Esophagus squamous epithelium (tissue), 5 donors: Measurements from ENCODE around the gene TAS2R7. TPM values are rescaled to one million over a fixed set of nuclear protein-coding genes. Genes with fewer than 3 reads are reported as not detected.

Experiments used
- DNase-seq: peaks from one replicate; lab custom pipeline; 2025; lab: John Stamatoyannopoulos, UW
- H3K27ac ChIP-seq, 4 donors: fragments of 200-600 bp; sonication (generic); one replicate each; pipeline ENCODE4 v1.5.1; 2016 to 2019; ENCODE audit warnings: mild to moderate bottlenecking in 1 of 4
- H3K27me3 ChIP-seq, 4 donors: fragments of 200-600 bp; sonication (generic); 1 replicate in 3 of 4; 2 replicates in 1 of 4; pipeline versions ENCODE4 v1.5.1 to v1.6.0; 2017 to 2021; ENCODE audit warnings: antibody characterized with exemption in 1 of 4
- H3K36me3 ChIP-seq, 3 donors: fragments of 200-600 bp; sonication (generic); one replicate each; pipeline ENCODE4 v1.5.1; 2016 to 2019
- H3K4me1 ChIP-seq, 3 donors: fragments of 200-600 bp; sonication (generic); one replicate each; pipeline ENCODE4 v1.5.1; 2017 to 2019
- H3K4me3 ChIP-seq, 4 donors: fragments of 200-600 bp; sonication (generic); 1 replicate in 3 of 4; 2 replicates in 1 of 4; pipeline ENCODE4 v1.5.1; 2016 to 2019; ENCODE audit warnings: mild to moderate bottlenecking in 2 of 4, moderate library complexity in 1 of 4
- H3K9me3 ChIP-seq, 3 donors: fragments of 200-600 bp; sonication (generic); one replicate each; pipeline ENCODE4 v1.5.1; 2016 to 2019
- POLR2A ChIP-seq, 4 donors: fragments of 450-650 bp; IDR thresholded peaks; one replicate each; pipeline ENCODE4 v1.6.1; 2017; ENCODE audit warnings: antibody characterized with exemption in 4 of 4, mild to moderate bottlenecking in 4 of 4, moderate library complexity in 3 of 4
- WGBS, 2 donors: methylation state at CpG; one replicate each; pipeline ENCODE4 v1.1.5; 2018; 5-methylcytosine and 5-hydroxymethylcytosine counted together
- intact Hi-C: fragments of 100-400 bp; cut with DNase I; formaldehyde crosslinking; loops from one replicate; pipeline ENCODE4 v1.15.0; 2022
- total RNA-seq, 4 donors: library from RNA; depleted of rRNA; stranded (reverse); fragments of >200 nt; gene quantifications; one replicate each; pipeline ENCODE4 v1.1.0, GENCODE V29; 2016
- TF ChIP-seq, protein P1 (sequence below), 6 experiments: fragments of 450-650 bp in 4 of 6; fragments of 200-600 bp in 2 of 6; sonication (generic) in 2 of 6; IDR thresholded peaks; one replicate each; pipeline ENCODE4 v1.5.1; 2016 to 2019; ENCODE audit warnings: antibody characterized with exemption in 6 of 6, mild to moderate bottlenecking in 4 of 6, moderate library complexity in 4 of 6
- donor health status: DM: yes; HTN: yes; CAD: no.

Gene TAS2R7, protein sequence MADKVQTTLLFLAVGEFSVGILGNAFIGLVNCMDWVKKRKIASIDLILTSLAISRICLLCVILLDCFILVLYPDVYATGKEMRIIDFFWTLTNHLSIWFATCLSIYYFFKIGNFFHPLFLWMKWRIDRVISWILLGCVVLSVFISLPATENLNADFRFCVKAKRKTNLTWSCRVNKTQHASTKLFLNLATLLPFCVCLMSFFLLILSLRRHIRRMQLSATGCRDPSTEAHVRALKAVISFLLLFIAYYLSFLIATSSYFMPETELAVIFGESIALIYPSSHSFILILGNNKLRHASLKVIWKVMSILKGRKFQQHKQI
- under 1 TPM in 1 of 4 donors, not detected in 3; 0.40 TPM for total RNA-seq

DNA sequence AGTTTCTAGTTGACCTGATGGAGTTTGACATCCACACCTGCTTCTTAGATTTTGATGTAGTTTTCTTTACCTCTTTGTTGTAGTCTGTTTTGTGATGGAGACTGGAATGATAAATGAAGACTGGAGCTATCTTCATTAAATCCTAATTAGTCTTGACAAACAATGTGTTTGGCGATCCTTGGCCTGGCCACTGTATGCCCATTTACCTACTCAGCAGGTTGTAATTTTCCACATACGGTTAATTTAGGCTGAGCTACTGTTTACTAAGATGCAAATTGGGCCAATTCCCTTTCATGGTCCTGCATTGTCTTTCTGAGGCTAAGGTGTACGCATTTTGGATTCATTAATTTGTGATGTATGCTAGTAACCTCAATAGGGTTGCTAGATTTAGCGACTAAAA, at the start of gene TAS2R7:
Gene TAS2R7 (minus strand): TSS at position 41 of the 400 bp plus-strand sequence. CDS start 57 bp downstream, outside the sequence.
- TF ChIP-seq, protein P1, sequence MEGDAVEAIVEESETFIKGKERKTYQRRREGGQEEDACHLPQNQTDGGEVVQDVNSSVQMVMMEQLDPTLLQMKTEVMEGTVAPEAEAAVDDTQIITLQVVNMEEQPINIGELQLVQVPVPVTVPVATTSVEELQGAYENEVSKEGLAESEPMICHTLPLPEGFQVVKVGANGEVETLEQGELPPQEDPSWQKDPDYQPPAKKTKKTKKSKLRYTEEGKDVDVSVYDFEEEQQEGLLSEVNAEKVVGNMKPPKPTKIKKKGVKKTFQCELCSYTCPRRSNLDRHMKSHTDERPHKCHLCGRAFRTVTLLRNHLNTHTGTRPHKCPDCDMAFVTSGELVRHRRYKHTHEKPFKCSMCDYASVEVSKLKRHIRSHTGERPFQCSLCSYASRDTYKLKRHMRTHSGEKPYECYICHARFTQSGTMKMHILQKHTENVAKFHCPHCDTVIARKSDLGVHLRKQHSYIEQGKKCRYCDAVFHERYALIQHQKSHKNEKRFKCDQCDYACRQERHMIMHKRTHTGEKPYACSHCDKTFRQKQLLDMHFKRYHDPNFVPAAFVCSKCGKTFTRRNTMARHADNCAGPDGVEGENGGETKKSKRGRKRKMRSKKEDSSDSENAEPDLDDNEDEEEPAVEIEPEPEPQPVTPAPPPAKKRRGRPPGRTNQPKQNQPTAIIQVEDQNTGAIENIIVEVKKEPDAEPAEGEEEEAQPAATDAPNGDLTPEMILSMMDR (IDR thresholded peaks at IDR 0.05): no peak
- TF ChIP-seq POLR2A (IDR thresholded peaks at IDR 0.05): no peak
- 46% methylated on average over 4 of the region's 4 CpGs for WGBS, 2 donors
- Histone ChIP-seq H3K4me3 (no peak within 1 kb of the TSS), H3K27ac (no peak within 1 kb of the TSS), H3K9me3 (no peaks in the 10 kb centered on the region), H3K27me3 (no peaks in the 10 kb centered on the region), H3K36me3 (no peaks in the 10 kb centered on the region), H3K4me1 (no peaks in the 10 kb centered on the region)
- intact Hi-C loops: no loop called here
- no peak for DNase-seq

DNA sequence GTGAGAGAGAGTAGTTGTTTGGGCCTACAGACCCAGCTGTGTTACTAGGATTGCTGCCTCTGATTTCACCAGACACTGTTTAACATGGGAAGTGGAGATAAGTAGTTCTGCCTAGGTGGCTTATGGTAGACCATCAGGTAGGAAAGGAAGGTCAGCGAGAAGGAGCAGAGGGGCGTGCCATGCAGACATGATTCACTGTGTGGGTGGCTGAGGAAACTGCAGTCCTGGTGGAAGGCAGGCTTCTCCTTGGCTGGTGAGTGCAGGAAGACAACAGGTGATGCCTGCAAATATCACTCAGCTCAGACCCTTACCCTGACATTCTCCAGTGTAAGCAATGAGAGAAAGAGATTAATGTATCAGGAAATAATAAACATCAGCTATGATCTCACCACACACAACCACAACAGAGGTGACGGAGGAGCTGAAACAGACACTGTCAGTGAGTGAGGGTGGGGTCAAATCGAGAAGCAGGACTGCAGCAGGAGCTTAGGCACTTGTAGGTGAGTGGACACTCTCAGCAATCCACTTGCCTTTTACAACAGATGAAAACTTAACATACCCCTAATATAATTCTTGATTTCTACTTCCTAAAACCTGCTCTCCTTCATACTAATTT, 48.9 kb upstream of the TAS2R7 start:
- DNase-seq: no peak
- 75 to 87% methylated on average over 4 of the region's 4 CpGs for WGBS, 2 donors
- H3K4me3 ChIP-seq: no peak overlapping the region
- TF ChIP-seq POLR2A (IDR thresholded peaks at IDR 0.05): no peak
- peaks cover 0 to 17% (median 11%) of the 10 kb centered on the region in 3 donors for H3K9me3 ChIP-seq
- intact Hi-C loops: no loop called here
- H3K27ac ChIP-seq: no peak overlapping the region
- no peaks in the 10 kb centered on the region for H3K4me1 ChIP-seq
- peaks cover 0 to 17% (median 0%) of the 10 kb centered on the region in 3 donors for H3K36me3 ChIP-seq
- no peaks in the 10 kb centered on the region for H3K27me3 ChIP-seq

DNA sequence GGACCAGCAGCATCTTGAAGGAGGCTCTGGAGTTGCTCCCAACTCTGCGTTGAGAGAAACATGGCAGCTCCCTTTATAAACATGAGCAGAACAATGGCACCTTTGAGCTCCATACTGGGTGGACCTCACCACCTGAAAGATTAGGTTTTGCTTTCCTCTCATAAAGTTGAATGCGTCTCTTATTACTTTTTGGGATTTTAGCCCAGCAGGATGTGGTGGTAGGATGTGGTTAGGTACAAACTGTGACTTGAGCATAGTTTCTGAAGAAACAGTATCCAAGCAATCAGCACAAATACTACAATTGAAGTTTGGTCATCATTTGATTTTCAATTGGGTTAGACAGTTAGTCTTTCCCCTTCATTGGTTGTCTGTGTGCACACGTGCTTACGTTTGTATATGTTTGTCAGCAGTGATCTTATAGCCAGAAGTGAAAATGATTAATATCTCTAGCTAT, 47.0 kb upstream of the TAS2R7 start, which contains the start of gene PRR4:
Gene PRR4 (minus strand): TSS at position 51 of the 454 bp plus-strand sequence. CDS start 38 bp downstream, at position 13.
- H3K27ac ChIP-seq: peak within 1 kb of the TSS in 1 of 4 donors; percentile 46
- H3K9me3 ChIP-seq: no peaks in the 10 kb centered on the region
- peaks cover 0 to 9% (median 0%) of the 10 kb centered on the region in 3 donors for H3K36me3 ChIP-seq
- intact Hi-C loops: no loop called here
- no peaks in the 10 kb centered on the region for H3K4me1 ChIP-seq
- no peak for DNase-seq
- H3K27me3 ChIP-seq: no peaks in the 10 kb centered on the region
- H3K4me3 ChIP-seq: no peak within 1 kb of the TSS
- TF ChIP-seq POLR2A (IDR thresholded peaks at IDR 0.05): no peak
- TF ChIP-seq, protein P1 (IDR thresholded peaks at IDR 0.05): no peak
- 74 to 81% methylated on average over 4 of the region's 4 CpGs for WGBS, 2 donors

DNA sequence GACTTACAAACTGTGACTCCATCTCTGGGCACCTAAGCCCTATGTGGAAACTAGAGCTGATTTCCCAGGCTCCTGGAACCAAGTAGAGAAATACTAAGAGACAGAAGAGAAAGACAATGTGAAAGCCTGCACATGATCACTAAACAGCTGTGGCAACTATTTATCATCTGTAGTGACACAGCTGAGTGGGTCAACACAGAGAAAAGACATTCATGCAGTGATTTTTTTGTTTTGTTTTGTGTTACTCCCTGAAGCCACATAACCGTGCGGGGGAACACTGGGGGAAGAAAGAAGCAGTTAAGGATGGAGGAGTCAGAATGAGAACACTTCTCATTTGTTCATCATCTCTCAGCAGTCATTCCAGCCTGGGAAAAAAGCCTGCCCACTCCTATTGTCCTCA, 45.3 kb upstream of the TAS2R7 start:
- WGBS, 2 donors: 11 to 29% methylated on average over 2 of the region's 2 CpGs
- Histone ChIP-seq H3K4me3 (no peak overlapping the region), H3K27me3 (no peaks in the 10 kb centered on the region), H3K9me3 (no peaks in the 10 kb centered on the region), H3K4me1 (no peaks in the 10 kb centered on the region), H3K36me3 (peaks cover 0 to 9% (median 0%) of the 10 kb centered on the region in 3 donors), H3K27ac (no peak overlapping the region)
- TF ChIP-seq POLR2A (IDR thresholded peaks at IDR 0.05): no peak
- TF ChIP-seq, protein P1 (IDR thresholded peaks at IDR 0.05): no peak
- DNase-seq: no peak
- intact Hi-C loops: no loop called here

DNA sequence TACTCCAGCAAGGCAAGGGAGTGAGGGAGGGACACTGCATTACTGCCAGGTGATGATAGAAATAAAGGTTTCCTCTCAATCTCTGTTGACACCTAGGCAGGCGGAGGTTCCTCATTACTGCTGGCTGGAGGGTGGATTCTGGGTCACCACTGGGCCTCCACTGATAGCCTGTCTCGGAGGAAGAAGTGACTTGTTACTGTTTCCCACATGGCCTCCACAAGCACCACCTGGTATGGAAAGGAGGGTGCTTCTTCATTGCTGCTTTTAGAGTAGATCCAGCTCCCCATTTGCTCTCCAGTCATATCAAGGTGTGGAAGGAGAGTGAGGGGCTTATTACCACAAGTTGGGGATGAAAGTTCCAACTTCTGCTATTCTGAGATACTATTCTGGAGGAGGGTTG, 40.4 kb upstream of the TAS2R7 start:
- DNase-seq: no peak
- Histone ChIP-seq H3K4me1 (no peaks in the 10 kb centered on the region), H3K4me3 (no peak overlapping the region), H3K9me3 (no peaks in the 10 kb centered on the region), H3K27ac (no peak overlapping the region), H3K36me3 (peaks cover 0 to 9% (median 0%) of the 10 kb centered on the region in 3 donors), H3K27me3 (no peaks in the 10 kb centered on the region)
- intact Hi-C loops: no loop called here
- WGBS, 2 donors: 100% methylated on average over 2 of the region's 2 CpGs; no CpG with 5 or more reads in 1 of the 2 donors
- TF ChIP-seq, protein P1 (IDR thresholded peaks at IDR 0.05): no peak
- no peak for TF ChIP-seq POLR2A (IDR thresholded peaks at IDR 0.05)
